ENCODE results near the gene AVPR2. TPM values are rescaled to one million over a fixed set of nuclear protein-coding genes. Genes with fewer than 3 reads are reported as not detected.

AVPR2 gene
- total RNA-seq, 1 experiment from 2014 or later: not detected

DNA sequence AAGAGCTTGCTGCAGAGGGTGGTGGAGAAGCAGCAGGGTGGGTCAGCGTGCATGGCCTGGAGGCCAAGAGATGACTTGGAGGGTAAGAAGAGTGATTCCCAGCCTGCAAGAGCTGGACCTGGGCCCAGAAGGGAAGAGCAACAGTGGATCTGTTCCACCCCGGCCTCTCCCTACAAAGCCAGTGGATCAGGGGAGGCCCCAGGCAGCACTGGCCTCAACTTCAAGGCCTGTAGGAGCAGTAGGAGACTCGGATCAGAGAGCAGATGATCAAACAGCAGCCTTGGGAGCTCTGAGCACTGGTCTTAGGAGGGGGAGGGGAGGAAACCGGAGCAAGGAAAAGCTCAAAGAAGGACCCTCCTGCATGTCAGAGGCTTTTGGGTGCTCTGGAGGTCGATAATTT, 26.1 kb upstream of the AVPR2 start:
- POLR2A ChIA-PET (ENCODE audit: unreplicated experiment): no interaction called here
- Histone ChIP-seq H3K9me3 (ENCODE audit: low read length) (no peaks in the 10 kb centered on the region), H3K9me2 (replicated peaks; ENCODE audit: low read length) (no peaks in the 10 kb centered on the region), H3K36me3 (ENCODE audit: low read depth, low read length) (no peaks in the 10 kb centered on the region), H3K79me2 (ENCODE audit: low read length) (no peaks in the 10 kb centered on the region), H3K4me1 (ENCODE audit: insufficient read depth, low read length) (no peaks in the 10 kb centered on the region), H3K27me3 (ENCODE audit: low read length) (no peaks in the 10 kb centered on the region), H3K9ac (ENCODE audit: low read length) (no peak overlapping the region), H3K4me2 (ENCODE audit: low read length) (no peak overlapping the region), H2AFZ (ENCODE audit: low read length) (no peak overlapping the region), H3K27ac (ENCODE audit: low read length) (no peak overlapping the region), H3K4me3 (ENCODE audit: low read length) (no peak overlapping the region), H3F3A (ENCODE audit: low read length, unreplicated experiment) (no peaks in the 10 kb centered on the region), H4K20me1 (ENCODE audit: low read length) (no peaks in the 10 kb centered on the region)
- DNase-seq (no peak), ATAC-seq (no peak)
- CTCF ChIA-PET: interaction anchor here (0.5 kb wide), 1 partner anchor 32 kb away, joined by 13 read pairs; no protein-coding TSS in a partner anchor
- BruUV-seq (replicated peaks): no TSS peak
- TF ChIP-seq EZH2phosphoT487 (IDR thresholded peaks at IDR 0.05; ENCODE audit: borderline replicate concordance, low read length): no peak
- TF ChIP-seq, protein P1, sequence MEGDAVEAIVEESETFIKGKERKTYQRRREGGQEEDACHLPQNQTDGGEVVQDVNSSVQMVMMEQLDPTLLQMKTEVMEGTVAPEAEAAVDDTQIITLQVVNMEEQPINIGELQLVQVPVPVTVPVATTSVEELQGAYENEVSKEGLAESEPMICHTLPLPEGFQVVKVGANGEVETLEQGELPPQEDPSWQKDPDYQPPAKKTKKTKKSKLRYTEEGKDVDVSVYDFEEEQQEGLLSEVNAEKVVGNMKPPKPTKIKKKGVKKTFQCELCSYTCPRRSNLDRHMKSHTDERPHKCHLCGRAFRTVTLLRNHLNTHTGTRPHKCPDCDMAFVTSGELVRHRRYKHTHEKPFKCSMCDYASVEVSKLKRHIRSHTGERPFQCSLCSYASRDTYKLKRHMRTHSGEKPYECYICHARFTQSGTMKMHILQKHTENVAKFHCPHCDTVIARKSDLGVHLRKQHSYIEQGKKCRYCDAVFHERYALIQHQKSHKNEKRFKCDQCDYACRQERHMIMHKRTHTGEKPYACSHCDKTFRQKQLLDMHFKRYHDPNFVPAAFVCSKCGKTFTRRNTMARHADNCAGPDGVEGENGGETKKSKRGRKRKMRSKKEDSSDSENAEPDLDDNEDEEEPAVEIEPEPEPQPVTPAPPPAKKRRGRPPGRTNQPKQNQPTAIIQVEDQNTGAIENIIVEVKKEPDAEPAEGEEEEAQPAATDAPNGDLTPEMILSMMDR (conservative IDR thresholded peaks at IDR 0.05; ENCODE audit: low read depth, low read length): no peak
- no peak for TF ChIP-seq EZH2 (IDR thresholded peaks at IDR 0.05; ENCODE audit: low read length, unreplicated experiment)
- intact Hi-C loops (cut with micrococcal nuclease): no loop called here

DNA sequence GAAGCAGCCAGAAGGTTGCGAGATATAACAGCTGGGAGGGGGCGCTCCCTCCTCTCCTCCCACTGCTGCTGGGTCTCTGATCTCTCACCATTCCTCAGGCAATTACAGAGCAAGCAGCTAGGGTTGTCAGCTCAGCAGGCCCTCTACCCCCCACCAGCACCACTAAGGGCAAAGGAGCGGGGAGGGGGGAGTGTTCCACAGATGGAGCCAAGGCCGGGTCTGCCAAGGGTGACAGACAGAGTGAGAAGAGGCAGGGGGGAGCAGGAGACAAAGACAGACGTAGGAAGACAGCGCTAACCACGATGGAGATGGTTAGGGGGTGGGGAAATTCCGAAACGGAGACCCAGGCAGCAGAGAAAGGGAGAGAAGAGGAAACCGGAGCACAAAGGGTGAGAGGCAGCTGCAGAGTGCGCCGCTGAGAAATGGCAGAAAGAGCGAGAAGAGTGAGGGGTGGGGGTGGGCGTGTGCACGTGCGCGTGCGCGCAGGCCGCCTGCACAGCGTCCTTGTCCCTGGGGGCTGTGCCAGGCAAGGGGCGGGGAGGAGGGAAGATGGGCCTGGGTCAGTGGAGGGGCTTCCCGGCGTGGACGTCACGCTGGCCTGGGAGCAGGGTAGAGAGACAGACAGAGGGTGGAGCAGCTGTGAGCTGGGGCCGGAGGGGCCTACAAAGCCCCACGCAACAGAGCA, 25.4 kb upstream of the AVPR2 start:
- Histone ChIP-seq H3K79me2 (ENCODE audit: low read length) (no peaks in the 10 kb centered on the region), H3K9ac (ENCODE audit: low read length) (no peak overlapping the region), H3K9me3 (ENCODE audit: low read length) (no peaks in the 10 kb centered on the region), H4K20me1 (ENCODE audit: low read length) (no peaks in the 10 kb centered on the region), H3K9me2 (replicated peaks; ENCODE audit: low read length) (no peaks in the 10 kb centered on the region), H2AFZ (ENCODE audit: low read length) (no peak overlapping the region), H3K27ac (ENCODE audit: low read length) (no peak overlapping the region), H3K4me1 (ENCODE audit: insufficient read depth, low read length) (no peaks in the 10 kb centered on the region), H3K27me3 (ENCODE audit: low read length) (no peaks in the 10 kb centered on the region), H3K4me2 (ENCODE audit: low read length) (no peak overlapping the region), H3F3A (ENCODE audit: low read length, unreplicated experiment) (no peaks in the 10 kb centered on the region), H3K36me3 (ENCODE audit: low read depth, low read length) (no peaks in the 10 kb centered on the region), H3K4me3 (ENCODE audit: low read length) (no peak overlapping the region)
- no TSS peak for BruUV-seq (replicated peaks)
- TF ChIP-seq, protein P1 (conservative IDR thresholded peaks at IDR 0.05; ENCODE audit: low read depth, low read length): no peak
- TF ChIP-seq EZH2 (IDR thresholded peaks at IDR 0.05; ENCODE audit: low read length, unreplicated experiment) (no peak), EZH2phosphoT487 (IDR thresholded peaks at IDR 0.05; ENCODE audit: borderline replicate concordance, low read length) (no peak)
- ATAC-seq (no peak), DNase-seq (no peak)
- intact Hi-C loops (cut with micrococcal nuclease): no loop called here
- POLR2A ChIA-PET (ENCODE audit: unreplicated experiment): no interaction called here
- CTCF ChIA-PET: interaction anchor here (0.5 kb wide), 1 partner anchor 32 kb away, joined by 13 read pairs; no protein-coding TSS in a partner anchor

DNA sequence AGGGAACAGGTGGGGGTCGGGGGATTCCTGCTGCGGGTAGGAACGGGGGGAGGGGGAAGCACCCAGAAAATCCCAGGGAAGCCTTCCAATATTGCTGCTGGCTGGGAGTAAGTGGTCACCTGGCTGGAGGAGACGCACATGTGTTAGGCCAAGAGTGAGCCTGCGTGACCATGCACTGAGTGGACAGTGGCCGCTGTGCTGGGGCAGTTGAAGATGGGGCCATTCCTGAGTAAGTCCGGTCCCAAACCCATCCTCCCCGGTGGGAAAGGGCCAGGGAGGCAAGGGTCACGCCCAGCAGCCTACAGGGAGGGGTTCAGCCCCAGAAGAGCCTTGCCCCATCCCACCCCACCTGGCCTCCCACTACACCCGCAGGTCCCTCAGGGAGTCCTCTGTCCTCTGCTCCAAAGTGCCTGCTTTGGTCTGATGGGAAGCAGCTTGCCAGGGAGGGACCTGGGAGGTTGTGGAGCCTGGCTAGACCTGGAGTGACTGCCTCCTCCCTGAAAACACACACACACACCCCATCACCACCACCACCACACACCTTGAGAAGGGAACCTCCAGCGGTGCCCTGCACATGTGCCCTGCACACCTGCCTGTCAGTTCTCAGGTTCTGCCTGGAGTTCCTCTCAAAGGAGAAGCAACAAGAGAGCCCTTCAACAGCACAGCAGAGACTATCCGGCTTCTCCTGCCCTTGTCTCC, 24.6 kb upstream of the AVPR2 start:
- Histone ChIP-seq H3K9me3 (ENCODE audit: low read length) (no peaks in the 10 kb centered on the region), H3K4me3 (ENCODE audit: low read length) (no peak overlapping the region), H2AFZ (ENCODE audit: low read length) (no peak overlapping the region), H3F3A (ENCODE audit: low read length, unreplicated experiment) (no peaks in the 10 kb centered on the region), H3K36me3 (ENCODE audit: low read depth, low read length) (no peaks in the 10 kb centered on the region), H4K20me1 (ENCODE audit: low read length) (no peaks in the 10 kb centered on the region), H3K9me2 (replicated peaks; ENCODE audit: low read length) (no peaks in the 10 kb centered on the region), H3K27ac (ENCODE audit: low read length) (no peak overlapping the region), H3K79me2 (ENCODE audit: low read length) (no peaks in the 10 kb centered on the region), H3K4me1 (ENCODE audit: insufficient read depth, low read length) (peaks cover 2% of the 10 kb centered on the region; the same call in 1 of the 2 replicates), H3K27me3 (ENCODE audit: low read length) (no peaks in the 10 kb centered on the region), H3K4me2 (ENCODE audit: low read length) (no peak overlapping the region), H3K9ac (ENCODE audit: low read length) (no peak overlapping the region)
- TF ChIP-seq EZH2phosphoT487 (IDR thresholded peaks at IDR 0.05; ENCODE audit: borderline replicate concordance, low read length) (no peak), EZH2 (IDR thresholded peaks at IDR 0.05; ENCODE audit: low read length, unreplicated experiment) (no peak)
- TF ChIP-seq, protein P1 (conservative IDR thresholded peaks at IDR 0.05; ENCODE audit: low read depth, low read length): no peak
- intact Hi-C loops (cut with micrococcal nuclease): no loop called here
- ChIA-PET CTCF (no interaction called here), POLR2A (ENCODE audit: unreplicated experiment) (no interaction called here)
- ATAC-seq (no peak), DNase-seq (no peak)
- BruUV-seq (replicated peaks): no TSS peak
